ENCODE measurements around the gene OSBPL2. TPM values are rescaled to one million over a fixed set of nuclear protein-coding genes. Genes with fewer than 3 reads are reported as not detected.

Gene OSBPL2
- total RNA-seq, 4 donors from 2014 or later: 52.8 to 86.7 (median 64.2) TPM

DNA sequence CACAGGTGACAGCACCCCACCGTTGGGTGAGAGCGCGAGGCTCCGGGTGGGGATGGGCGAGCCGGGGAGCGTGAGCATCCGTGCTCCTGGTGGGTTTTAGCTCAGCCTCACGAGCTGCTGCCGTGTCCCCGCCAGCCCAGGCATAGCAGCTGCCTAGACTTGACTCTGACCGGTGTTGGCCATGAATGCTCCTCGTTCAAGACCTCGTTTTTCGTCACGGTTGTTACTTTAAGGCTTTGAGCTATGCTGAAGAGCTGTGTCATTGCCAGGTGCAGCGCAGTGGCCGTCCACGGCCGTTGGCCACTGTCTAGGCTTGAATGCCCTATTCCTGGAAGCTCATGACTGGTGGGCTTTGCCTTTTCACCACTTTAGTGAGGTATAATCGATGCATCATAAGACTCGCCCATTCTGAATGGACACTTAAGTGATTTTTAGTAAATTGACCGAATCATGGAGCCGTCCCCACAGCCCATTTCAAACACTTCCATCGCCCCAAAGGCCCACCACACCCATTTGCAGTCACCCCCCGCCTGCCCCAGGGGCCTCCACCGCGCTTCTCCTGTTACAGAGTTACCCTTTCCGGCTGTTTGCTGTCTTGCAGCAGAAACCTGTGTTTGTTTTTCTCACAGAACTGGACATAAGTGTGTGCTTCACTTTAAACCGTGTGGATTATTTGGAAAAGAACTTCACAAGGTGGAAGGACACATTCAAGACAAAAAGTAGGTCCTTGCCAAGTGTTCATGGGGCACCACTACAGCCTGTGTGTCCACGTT is 43.0 kb downstream of the OSBPL2 start:
- H3K27ac ChIP-seq: no peak overlapping the region
- H3K9me3 ChIP-seq: no peaks in the 10 kb centered on the region
- H3K4me1 ChIP-seq: no peaks in the 10 kb centered on the region
- H3K27me3 ChIP-seq: no peaks in the 10 kb centered on the region
- DNase-seq: no peak
- no peak for TF ChIP-seq POLR2A (IDR thresholded peaks at IDR 0.05)
- TF ChIP-seq, protein P1, sequence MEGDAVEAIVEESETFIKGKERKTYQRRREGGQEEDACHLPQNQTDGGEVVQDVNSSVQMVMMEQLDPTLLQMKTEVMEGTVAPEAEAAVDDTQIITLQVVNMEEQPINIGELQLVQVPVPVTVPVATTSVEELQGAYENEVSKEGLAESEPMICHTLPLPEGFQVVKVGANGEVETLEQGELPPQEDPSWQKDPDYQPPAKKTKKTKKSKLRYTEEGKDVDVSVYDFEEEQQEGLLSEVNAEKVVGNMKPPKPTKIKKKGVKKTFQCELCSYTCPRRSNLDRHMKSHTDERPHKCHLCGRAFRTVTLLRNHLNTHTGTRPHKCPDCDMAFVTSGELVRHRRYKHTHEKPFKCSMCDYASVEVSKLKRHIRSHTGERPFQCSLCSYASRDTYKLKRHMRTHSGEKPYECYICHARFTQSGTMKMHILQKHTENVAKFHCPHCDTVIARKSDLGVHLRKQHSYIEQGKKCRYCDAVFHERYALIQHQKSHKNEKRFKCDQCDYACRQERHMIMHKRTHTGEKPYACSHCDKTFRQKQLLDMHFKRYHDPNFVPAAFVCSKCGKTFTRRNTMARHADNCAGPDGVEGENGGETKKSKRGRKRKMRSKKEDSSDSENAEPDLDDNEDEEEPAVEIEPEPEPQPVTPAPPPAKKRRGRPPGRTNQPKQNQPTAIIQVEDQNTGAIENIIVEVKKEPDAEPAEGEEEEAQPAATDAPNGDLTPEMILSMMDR (IDR thresholded peaks at IDR 0.05): no peak
- peaks cover 0 to 80% (median 0%) of the 10 kb centered on the region in 3 donors for H3K36me3 ChIP-seq
- H3K4me3 ChIP-seq: no peak overlapping the region

DNA sequence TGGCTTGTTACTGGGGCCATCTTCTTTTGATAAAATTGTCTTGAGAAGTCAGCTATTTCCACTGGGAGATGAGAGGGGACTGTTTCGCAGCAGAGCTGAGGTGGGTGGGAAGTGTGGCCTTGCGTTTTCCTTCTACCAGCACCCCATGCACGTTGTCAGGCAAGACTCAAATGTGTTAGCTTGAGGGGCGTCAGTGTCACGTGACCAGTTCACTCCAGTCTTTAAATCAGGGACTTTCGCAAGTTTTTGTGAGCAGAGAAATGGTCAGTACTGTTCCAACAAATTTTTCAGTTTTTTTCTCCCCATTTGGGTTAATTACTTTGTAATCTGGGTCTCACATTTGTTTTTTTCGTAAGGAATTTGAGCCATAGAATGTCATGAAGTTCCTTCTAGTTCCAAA is 43.8 kb downstream of the OSBPL2 start:
- TF ChIP-seq POLR2A (IDR thresholded peaks at IDR 0.05): no peak
- TF ChIP-seq, protein P1 (IDR thresholded peaks at IDR 0.05): no peak
- Histone ChIP-seq H3K27me3 (no peaks in the 10 kb centered on the region), H3K27ac (no peak overlapping the region), H3K36me3 (peaks cover 0 to 84% (median 0%) of the 10 kb centered on the region in 3 donors), H3K4me3 (no peak overlapping the region), H3K9me3 (no peaks in the 10 kb centered on the region), H3K4me1 (no peaks in the 10 kb centered on the region)
- no peak for DNase-seq

DNA sequence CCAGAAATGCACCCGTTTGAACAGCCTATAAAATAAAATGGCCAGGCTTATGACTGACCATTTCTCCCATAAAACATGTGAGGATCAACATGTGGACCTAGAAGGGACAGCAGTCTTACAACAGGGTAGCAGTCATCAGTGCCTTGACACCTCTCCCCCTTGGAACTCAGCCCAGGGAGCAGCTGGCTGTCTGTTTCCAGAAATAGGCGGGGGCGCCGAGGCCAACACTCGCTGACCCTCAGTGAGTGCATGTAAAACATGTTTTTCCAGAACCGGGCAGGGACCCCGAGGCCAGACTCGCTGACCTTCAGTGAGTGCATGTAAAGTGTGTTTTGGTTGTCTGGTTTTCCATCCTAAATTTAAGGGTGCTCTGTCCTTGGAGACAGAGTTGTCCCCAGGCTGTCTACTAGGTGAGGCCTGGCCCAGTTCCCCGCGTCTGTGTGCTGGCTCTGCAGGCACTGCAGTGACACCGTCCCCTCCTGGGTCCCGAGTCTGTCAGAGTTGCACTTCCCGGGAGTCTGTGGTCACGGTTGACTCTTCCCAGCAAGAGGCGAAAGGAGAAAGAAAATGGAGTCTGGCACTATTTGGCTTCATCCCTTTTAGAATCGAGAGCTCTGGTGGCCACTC is 44.7 kb downstream of the OSBPL2 start:
- TF ChIP-seq, protein P1 (IDR thresholded peaks at IDR 0.05): no peak
- no peak for TF ChIP-seq POLR2A (IDR thresholded peaks at IDR 0.05)
- Histone ChIP-seq H3K27ac (no peak overlapping the region), H3K36me3 (peaks cover 0 to 90% (median 0%) of the 10 kb centered on the region in 3 donors), H3K27me3 (no peaks in the 10 kb centered on the region), H3K9me3 (no peaks in the 10 kb centered on the region), H3K4me1 (no peaks in the 10 kb centered on the region), H3K4me3 (no peak overlapping the region)
- no peak for DNase-seq

DNA sequence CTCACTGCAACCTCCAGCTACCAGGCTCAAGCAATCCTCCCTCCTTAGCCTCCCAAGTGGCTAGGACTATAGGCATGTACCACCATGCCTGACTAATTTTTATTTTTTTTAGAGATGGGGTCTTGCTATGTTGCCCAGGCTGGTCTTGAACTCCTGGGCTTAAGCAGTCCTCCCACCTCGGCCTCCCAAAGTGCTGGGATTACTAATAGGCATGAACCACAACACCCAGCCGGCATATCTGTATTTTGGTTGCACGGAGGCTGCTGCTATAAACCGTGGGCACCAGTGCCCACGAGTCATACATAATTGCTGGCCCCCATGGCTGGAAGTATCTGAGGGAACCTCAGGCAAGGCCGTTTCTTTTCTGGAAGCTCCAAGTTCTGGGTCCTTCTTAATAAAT is 46.1 kb downstream of the OSBPL2 start:
- no peaks in the 10 kb centered on the region for H3K4me1 ChIP-seq
- no peaks in the 10 kb centered on the region for H3K27me3 ChIP-seq
- peaks cover 0 to 88% (median 0%) of the 10 kb centered on the region in 3 donors for H3K36me3 ChIP-seq
- no peak for TF ChIP-seq POLR2A (IDR thresholded peaks at IDR 0.05)
- TF ChIP-seq, protein P1 (IDR thresholded peaks at IDR 0.05): no peak
- H3K9me3 ChIP-seq: no peaks in the 10 kb centered on the region
- no peak overlapping the region for H3K27ac ChIP-seq
- H3K4me3 ChIP-seq: no peak overlapping the region
- DNase-seq: no peak

DNA sequence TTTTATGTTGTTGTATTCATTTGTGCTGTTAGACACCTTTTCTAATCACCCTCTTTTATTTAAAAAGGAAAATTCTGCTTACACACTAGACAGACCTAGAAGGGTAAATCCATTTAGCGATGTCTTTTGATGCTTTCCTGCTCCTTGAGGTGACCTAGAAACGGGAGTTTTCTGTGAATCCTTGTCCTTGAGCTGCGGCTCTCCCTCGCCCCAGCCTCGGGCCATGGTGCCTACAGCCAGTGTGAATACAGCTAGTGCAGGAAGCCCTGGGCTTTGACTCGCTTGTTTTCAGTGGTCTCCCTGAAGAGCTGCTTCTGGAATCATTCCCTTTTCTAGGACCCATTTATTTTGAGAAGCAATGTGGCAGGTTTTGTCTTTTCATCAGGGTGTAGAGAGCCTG is 46.8 kb downstream of the OSBPL2 start:
- H3K4me3 ChIP-seq: no peak overlapping the region
- H3K9me3 ChIP-seq: no peaks in the 10 kb centered on the region
- TF ChIP-seq, protein P1 (IDR thresholded peaks at IDR 0.05): no peak
- no peak for TF ChIP-seq POLR2A (IDR thresholded peaks at IDR 0.05)
- H3K4me1 ChIP-seq: no peaks in the 10 kb centered on the region
- H3K27me3 ChIP-seq: no peaks in the 10 kb centered on the region
- DNase-seq: no peak
- H3K36me3 ChIP-seq: peaks cover 0 to 86% (median 0%) of the 10 kb centered on the region in 3 donors
- no peak overlapping the region for H3K27ac ChIP-seq
